ENCODE measurements around the gene ATOSA.

- TF ChIP-seq CTCF (IDR thresholded peaks at IDR 0.05) (no peak), POLR2AphosphoS5 (IDR thresholded peaks at IDR 0.05) (no peak)
Measured at GRCh38 chr15:52652984-52653383, 26.2 kb downstream of the ATOSA start.

Data from stomach (tissue), 4 donors.